SIG-M5 (cell line): ENCODE data around the gene KIFC3.
"Not testable (repeated sequence)": the region's sequence is repeated elsewhere in the genome, so short reads cannot be mapped to it uniquely, and the experiment has no call there.

Experiments
- DNase-seq: peaks from one replicate; lab custom pipeline; 2025; lab: John Stamatoyannopoulos, UW

KIFC3 gene

GRCh38 chr16:57786632-57787518, 15.4 kb downstream of the KIFC3 start:
- no peak for DNase-seq

- no peak for DNase-seq
These were observed 16.4 kb downstream of the KIFC3 start for GRCh38 chr16:57785924-57786323.

- DNase-seq, result no peak
These were observed 16.9 kb downstream of the KIFC3 start for GRCh38 chr16:57785385-57785784.

- DNase-seq, result no peak
These were observed 18.0 kb downstream of the KIFC3 start for GRCh38 chr16:57784334-57784733.

GRCh38 chr16:57783883-57784282, 18.4 kb downstream of the KIFC3 start:
- no peak for DNase-seq

- no peak for DNase-seq
These were observed 19.2 kb downstream of the KIFC3 start for GRCh38 chr16:57783116-57783515.

- not testable (repeated sequence) for DNase-seq
These were observed 19.7 kb downstream of the KIFC3 start for GRCh38 chr16:57782607-57783055.

GRCh38 chr16:57781741-57782606, 20.3 kb downstream of the KIFC3 start:
- DNase-seq, result no peak

GRCh38 chr16:57781349-57781740, 20.9 kb downstream of the KIFC3 start:
- no peak for DNase-seq

- DNase-seq, result not testable (repeated sequence)
These were observed 22.5 kb downstream of the KIFC3 start for GRCh38 chr16:57779836-57780235.

- DNase-seq, result no peak
These were observed 23.6 kb downstream of the KIFC3 start for GRCh38 chr16:57778658-57779057.

GRCh38 chr16:57775661-57776469, 26.4 kb downstream of the KIFC3 start:
- DNase-seq, result no peak

- DNase-seq, result no peak
These were observed 27.5 kb downstream of the KIFC3 start for GRCh38 chr16:57774705-57775285.

- no peak for DNase-seq
These were observed 28.5 kb downstream of the KIFC3 start for GRCh38 chr16:57773655-57774295.

GRCh38 chr16:57773019-57773418, 29.3 kb downstream of the KIFC3 start:
- no peak for DNase-seq

- no peak for DNase-seq
These were observed 31.0 kb downstream of the KIFC3 start for GRCh38 chr16:57771141-57771785.

- DNase-seq, result no peak
These were observed 31.9 kb downstream of the KIFC3 start for GRCh38 chr16:57770361-57770760.

- no peak for DNase-seq
These were observed 32.6 kb downstream of the KIFC3 start for GRCh38 chr16:57769541-57770145.

GRCh38 chr16:57766714-57767348, 35.5 kb downstream of the KIFC3 start:
- no peak for DNase-seq
